ENCODE data around the gene VPS13C. TPM values are rescaled to one million over a fixed set of nuclear protein-coding genes. Genes with fewer than 3 reads are reported as not detected.

Gene VPS13C
- total RNA-seq, 1 experiment from 2014 or later: 47.3 TPM

- peak; percentile 16; the same call in 1 of the 2 replicates for TF ChIP-seq CTCF (IDR thresholded peaks at IDR 0.05)
- TF ChIP-seq REST (IDR thresholded peaks at IDR 0.05; ENCODE audit: insufficient read depth in 1 of 2, low read depth in 2 of 2, low read length in 1 of 2): peak; percentile 82
- TF ChIP-seq TCF7L2 (IDR thresholded peaks at IDR 0.05; ENCODE audit: low read depth, low read length): peak; percentile 94
- TF ChIP-seq SIN3A (IDR thresholded peaks at IDR 0.05; ENCODE audit: borderline replicate concordance, insufficient read depth, low read depth, low read length): no peak
- Histone ChIP-seq H3K27me3 (ENCODE audit: control insufficient read depth, insufficient read depth, low read length) (peaks cover 30% of the 10 kb centered on the region), H3K27ac (ENCODE audit: low read length) (no peak within 1 kb of the TSS), H3K9me3 (ENCODE audit: control insufficient read depth, insufficient read depth, low read depth, low read length) (no peaks in the 10 kb centered on the region), H3K36me3 (ENCODE audit: control insufficient read depth, insufficient read depth, low read length) (no peaks in the 10 kb centered on the region), H3K4me3 (ENCODE audit: low read depth in 2 of 2, low read length in 2 of 2) (peak within 1 kb of the TSS; percentile 46 to 55), H3K4me1 (ENCODE audit: control insufficient read depth, insufficient read depth, low read length) (peaks cover 7% of the 10 kb centered on the region)
- in situ Hi-C loops (cut with HindIII; ENCODE audit: low pct_unique_long_range_greater_than_20kb, low sequenced_read_pairs) (no loop called here), intact Hi-C loops (cut with micrococcal nuclease; ENCODE audit: unreplicated experiment) (no loop called here)
- ATAC-seq: peak; percentile 65
- ChIA-PET POLR2A (interaction anchor here (0.6 kb wide), 1 partner anchor 207 kb away, joined by 5 read pairs; no protein-coding TSS in a partner anchor), CTCF (interaction anchor here (0.6 kb wide), 1 partner anchor 21 kb away, joined by 7 read pairs; no protein-coding TSS in a partner anchor)
- BruUV-seq (replicated peaks): no TSS peak
- no peak for DNase-seq (ENCODE audit: low read depth, low spot score)
Observed at GRCh38 chr15:62066663-62067447, 6.6 kb upstream of the VPS13C start, which contains the start of gene C2CD4A. C2CD4A (plus strand) TSS chr15:62066977; CDS start chr15:62067614, 637 bp downstream.

GRCh38 chr15:62063825-62064635 lies 3.8 kb upstream of the VPS13C start:
- ChIA-PET POLR2A (interaction anchor here (0.7 kb wide), 2 partner anchors 520 to 598 kb away, joined by 3 to 9 read pairs; no protein-coding TSS in a partner anchor), CTCF (interaction anchor here (0.6 kb wide), 1 partner anchor 11 kb away, joined by 6 read pairs; no protein-coding TSS in a partner anchor)
- in situ Hi-C loops (cut with HindIII; ENCODE audit: low pct_unique_long_range_greater_than_20kb, low sequenced_read_pairs): no loop called here
- ATAC-seq (no peak), DNase-seq (ENCODE audit: low read depth, low spot score) (no peak)
- no peaks in the 10 kb centered on the region for H3K9me3 ChIP-seq (ENCODE audit: control insufficient read depth, insufficient read depth, low read depth, low read length)
- H3K27me3 ChIP-seq (ENCODE audit: control insufficient read depth, insufficient read depth, low read length): peaks cover 36% of the 10 kb centered on the region
- H3K27ac ChIP-seq (ENCODE audit: low read length): no peak overlapping the region
- H3K4me3 ChIP-seq (ENCODE audit: low read depth in 2 of 2, low read length in 2 of 2): no peak overlapping the region
- H3K4me1 ChIP-seq (ENCODE audit: control insufficient read depth, insufficient read depth, low read length): peaks cover 11% of the 10 kb centered on the region
- intact Hi-C loops (cut with micrococcal nuclease; ENCODE audit: unreplicated experiment): no loop called here
- no TSS peak for BruUV-seq (replicated peaks)
- H3K36me3 ChIP-seq (ENCODE audit: control insufficient read depth, insufficient read depth, low read length): peaks cover 3% of the 10 kb centered on the region; the same call in 1 of the 2 replicates
- TF ChIP-seq REST (IDR thresholded peaks at IDR 0.05; ENCODE audit: insufficient read depth in 1 of 2, low read depth in 2 of 2, low read length in 1 of 2) (no peak), CTCF (IDR thresholded peaks at IDR 0.05) (no peak), POLR2AphosphoS5 (IDR thresholded peaks at IDR 0.05; ENCODE audit: low read depth, low read length) (no peak)
